ENCODE measurements around the gene ZNF622. TPM values are rescaled to one million over a fixed set of nuclear protein-coding genes. Genes with fewer than 3 reads are reported as not detected.

Gene ZNF622
- polyA plus RNA-seq, 4 donors, result 23.0 to 41.5 (median 34.1) TPM

GRCh38 chr5:16459451-16459850 lies 6.1 kb downstream of the ZNF622 start:
- peaks cover 0 to 6% (median 5%) of the 10 kb centered on the region in 3 donors for H3K4me1 ChIP-seq (ENCODE audit: control insufficient read depth in 3 of 3, insufficient read depth in 2 of 3, low read depth in 1 of 3, low read length in 2 of 3)
- no peak overlapping the region for H3K4me3 ChIP-seq (ENCODE audit: low read depth in 1 of 3, low read length in 3 of 3)
- H3K9me3 ChIP-seq (ENCODE audit: control insufficient read depth in 2 of 2, insufficient read depth in 1 of 2, low read depth in 1 of 2, low read length in 1 of 2), result no peaks in the 10 kb centered on the region
- no peak overlapping the region for H3K27ac ChIP-seq (ENCODE audit: low read depth in 1 of 3, low read length in 2 of 3)
- no peaks in the 10 kb centered on the region for H3K27me3 ChIP-seq (ENCODE audit: control insufficient read depth in 3 of 3, insufficient read depth in 3 of 3, low read length in 3 of 3)
- DNase-seq (no peak), FAIRE-seq (no peak)
- H3K36me3 ChIP-seq (ENCODE audit: control insufficient read depth in 3 of 3, insufficient read depth in 2 of 3, low read depth in 1 of 3, low read length in 3 of 3), result peaks cover 11 to 24% (median 23%) of the 10 kb centered on the region in 3 donors

- DNase-seq (no peak), FAIRE-seq (no peak)
- Histone ChIP-seq H3K4me1 (ENCODE audit: control insufficient read depth in 3 of 3, insufficient read depth in 2 of 3, low read depth in 1 of 3, low read length in 2 of 3) (no peaks in the 10 kb centered on the region), H3K4me3 (ENCODE audit: low read depth in 1 of 3, low read length in 3 of 3) (no peak overlapping the region), H3K27ac (ENCODE audit: low read depth in 1 of 3, low read length in 2 of 3) (no peak overlapping the region), H3K36me3 (ENCODE audit: control insufficient read depth in 3 of 3, insufficient read depth in 2 of 3, low read depth in 1 of 3, low read length in 3 of 3) (peaks cover 9 to 28% (median 22%) of the 10 kb centered on the region in 3 donors), H3K9me3 (ENCODE audit: control insufficient read depth in 2 of 2, insufficient read depth in 1 of 2, low read depth in 1 of 2, low read length in 1 of 2) (no peaks in the 10 kb centered on the region), H3K27me3 (ENCODE audit: control insufficient read depth in 3 of 3, insufficient read depth in 3 of 3, low read length in 3 of 3) (no peaks in the 10 kb centered on the region)
- WGBS, 3 donors, result 21 to 38% (median 29%) methylated on average over 1 of the region's 1 CpG
Observed at GRCh38 chr5:16457853-16458252, 7.7 kb downstream of the ZNF622 start.

GRCh38 chr5:16457451-16457850 lies 8.1 kb downstream of the ZNF622 start:
- no peaks in the 10 kb centered on the region for H3K9me3 ChIP-seq (ENCODE audit: control insufficient read depth in 2 of 2, insufficient read depth in 1 of 2, low read depth in 1 of 2, low read length in 1 of 2)

GRCh38 chr5:16456103-16456832 lies 9.3 kb downstream of the ZNF622 start:
- FAIRE-seq (no peak), DNase-seq (peak; percentile 60 to 70)
- no peaks in the 10 kb centered on the region for H3K4me1 ChIP-seq (ENCODE audit: control insufficient read depth in 3 of 3, insufficient read depth in 2 of 3, low read depth in 1 of 3, low read length in 2 of 3)
- H3K36me3 ChIP-seq (ENCODE audit: control insufficient read depth in 3 of 3, insufficient read depth in 2 of 3, low read depth in 1 of 3, low read length in 3 of 3), result peaks cover 12 to 34% (median 20%) of the 10 kb centered on the region in 3 donors
- no peak overlapping the region for H3K4me3 ChIP-seq (ENCODE audit: low read depth in 1 of 3, low read length in 3 of 3)
- 43 to 48% (median 46%) methylated on average over 4 of the region's 4 CpGs for WGBS, 3 donors
- H3K9me3 ChIP-seq (ENCODE audit: control insufficient read depth in 2 of 2, insufficient read depth in 1 of 2, low read depth in 1 of 2, low read length in 1 of 2), result no peaks in the 10 kb centered on the region
- no peak overlapping the region for H3K27ac ChIP-seq (ENCODE audit: low read depth in 1 of 3, low read length in 2 of 3)
- H3K27me3 ChIP-seq (ENCODE audit: control insufficient read depth in 3 of 3, insufficient read depth in 3 of 3, low read length in 3 of 3), result no peaks in the 10 kb centered on the region

More at GRCh38 chr5:16457451-16457850, 8.1 kb downstream of the ZNF622 start:
- Histone ChIP-seq H3K4me1 (ENCODE audit: control insufficient read depth in 3 of 3, insufficient read depth in 2 of 3, low read depth in 1 of 3, low read length in 2 of 3) (no peaks in the 10 kb centered on the region), H3K4me3 (ENCODE audit: low read depth in 1 of 3, low read length in 3 of 3) (no peak overlapping the region), H3K27me3 (ENCODE audit: control insufficient read depth in 3 of 3, insufficient read depth in 3 of 3, low read length in 3 of 3) (no peaks in the 10 kb centered on the region), H3K36me3 (ENCODE audit: control insufficient read depth in 3 of 3, insufficient read depth in 2 of 3, low read depth in 1 of 3, low read length in 3 of 3) (peaks cover 8 to 31% (median 21%) of the 10 kb centered on the region in 3 donors), H3K27ac (ENCODE audit: low read depth in 1 of 3, low read length in 2 of 3) (no peak overlapping the region)
- FAIRE-seq (no peak), DNase-seq (peak in 1 of 2 donors; percentile 7)
- 53 to 75% (median 55%) methylated on average over 3 of the region's 3 CpGs for WGBS, 3 donors

- no peaks in the 10 kb centered on the region for H3K27me3 ChIP-seq (ENCODE audit: control insufficient read depth in 3 of 3, insufficient read depth in 3 of 3, low read length in 3 of 3)
- H3K36me3 ChIP-seq (ENCODE audit: control insufficient read depth in 3 of 3, insufficient read depth in 2 of 3, low read depth in 1 of 3, low read length in 3 of 3), result peaks cover 18 to 36% (median 22%) of the 10 kb centered on the region in 3 donors
- FAIRE-seq (no peak), DNase-seq (no peak)
- H3K9me3 ChIP-seq (ENCODE audit: control insufficient read depth in 2 of 2, insufficient read depth in 1 of 2, low read depth in 1 of 2, low read length in 1 of 2), result no peaks in the 10 kb centered on the region
- H3K4me3 ChIP-seq (ENCODE audit: low read depth in 1 of 3, low read length in 3 of 3), result no peak overlapping the region
- H3K27ac ChIP-seq (ENCODE audit: low read depth in 1 of 3, low read length in 2 of 3), result no peak overlapping the region
- no peaks in the 10 kb centered on the region for H3K4me1 ChIP-seq (ENCODE audit: control insufficient read depth in 3 of 3, insufficient read depth in 2 of 3, low read depth in 1 of 3, low read length in 2 of 3)
- WGBS, 3 donors, result 82 to 89% (median 82%) methylated on average over 5 of the region's 5 CpGs
Observed at GRCh38 chr5:16455668-16456067, 9.9 kb downstream of the ZNF622 start.

GRCh38 chr5:16454686-16455085 lies 10.9 kb downstream of the ZNF622 start:
- DNase-seq (no peak), FAIRE-seq (no peak)
- WGBS, 3 donors, result 87 to 93% (median 88%) methylated on average over 4 of the region's 4 CpGs
- Histone ChIP-seq H3K4me3 (ENCODE audit: low read depth in 1 of 3, low read length in 3 of 3) (no peak overlapping the region), H3K27me3 (ENCODE audit: control insufficient read depth in 3 of 3, insufficient read depth in 3 of 3, low read length in 3 of 3) (no peaks in the 10 kb centered on the region), H3K27ac (ENCODE audit: low read depth in 1 of 3, low read length in 2 of 3) (no peak overlapping the region), H3K9me3 (ENCODE audit: control insufficient read depth in 2 of 2, insufficient read depth in 1 of 2, low read depth in 1 of 2, low read length in 1 of 2) (no peaks in the 10 kb centered on the region), H3K4me1 (ENCODE audit: control insufficient read depth in 3 of 3, insufficient read depth in 2 of 3, low read depth in 1 of 3, low read length in 2 of 3) (no peaks in the 10 kb centered on the region), H3K36me3 (ENCODE audit: control insufficient read depth in 3 of 3, insufficient read depth in 2 of 3, low read depth in 1 of 3, low read length in 3 of 3) (peaks cover 22 to 41% (median 25%) of the 10 kb centered on the region in 3 donors)

GRCh38 chr5:16453609-16454008 lies 12.0 kb downstream of the ZNF622 start:
- H3K36me3 ChIP-seq (ENCODE audit: control insufficient read depth in 3 of 3, insufficient read depth in 2 of 3, low read depth in 1 of 3, low read length in 3 of 3), result peaks cover 24 to 40% (median 29%) of the 10 kb centered on the region in 3 donors
- H3K27ac ChIP-seq (ENCODE audit: low read depth in 1 of 3, low read length in 2 of 3), result no peak overlapping the region
- H3K27me3 ChIP-seq (ENCODE audit: control insufficient read depth in 3 of 3, insufficient read depth in 3 of 3, low read length in 3 of 3), result no peaks in the 10 kb centered on the region
- no peaks in the 10 kb centered on the region for H3K9me3 ChIP-seq (ENCODE audit: control insufficient read depth in 2 of 2, insufficient read depth in 1 of 2, low read depth in 1 of 2, low read length in 1 of 2)
- FAIRE-seq, result no peak
- H3K4me1 ChIP-seq (ENCODE audit: control insufficient read depth in 3 of 3, insufficient read depth in 2 of 3, low read depth in 1 of 3, low read length in 2 of 3), result no peaks in the 10 kb centered on the region
- H3K4me3 ChIP-seq (ENCODE audit: low read depth in 1 of 3, low read length in 3 of 3), result no peak overlapping the region
- DNase-seq, result no peak

GRCh38 chr5:16450163-16450562 lies 15.4 kb downstream of the ZNF622 start:
- Histone ChIP-seq H3K4me1 (ENCODE audit: control insufficient read depth in 3 of 3, insufficient read depth in 2 of 3, low read depth in 1 of 3, low read length in 2 of 3) (no peaks in the 10 kb centered on the region), H3K27ac (ENCODE audit: low read depth in 1 of 3, low read length in 2 of 3) (no peak overlapping the region), H3K9me3 (ENCODE audit: control insufficient read depth in 2 of 2, insufficient read depth in 1 of 2, low read depth in 1 of 2, low read length in 1 of 2) (no peaks in the 10 kb centered on the region), H3K4me3 (ENCODE audit: low read depth in 1 of 3, low read length in 3 of 3) (no peak overlapping the region), H3K27me3 (ENCODE audit: control insufficient read depth in 3 of 3, insufficient read depth in 3 of 3, low read length in 3 of 3) (no peaks in the 10 kb centered on the region), H3K36me3 (ENCODE audit: control insufficient read depth in 3 of 3, insufficient read depth in 2 of 3, low read depth in 1 of 3, low read length in 3 of 3) (peaks cover 21 to 39% (median 38%) of the 10 kb centered on the region in 3 donors)
- DNase-seq (no peak), FAIRE-seq (no peak)
- WGBS, 3 donors, result 87 to 96% (median 89%) methylated on average over 2 of the region's 2 CpGs

- no peak for FAIRE-seq
- Histone ChIP-seq H3K4me3 (ENCODE audit: low read depth in 1 of 3, low read length in 3 of 3) (no peak overlapping the region), H3K27ac (ENCODE audit: low read depth in 1 of 3, low read length in 2 of 3) (no peak overlapping the region), H3K9me3 (ENCODE audit: control insufficient read depth in 2 of 2, insufficient read depth in 1 of 2, low read depth in 1 of 2, low read length in 1 of 2) (no peaks in the 10 kb centered on the region), H3K36me3 (ENCODE audit: control insufficient read depth in 3 of 3, insufficient read depth in 2 of 3, low read depth in 1 of 3, low read length in 3 of 3) (peaks cover 13 to 33% (median 27%) of the 10 kb centered on the region in 3 donors), H3K4me1 (ENCODE audit: control insufficient read depth in 3 of 3, insufficient read depth in 2 of 3, low read depth in 1 of 3, low read length in 2 of 3) (no peaks in the 10 kb centered on the region), H3K27me3 (ENCODE audit: control insufficient read depth in 3 of 3, insufficient read depth in 3 of 3, low read length in 3 of 3) (no peaks in the 10 kb centered on the region)
- 87 to 88% (median 88%) methylated on average over 5 of the region's 5 CpGs for WGBS, 3 donors
- DNase-seq, result no peak
Observed at GRCh38 chr5:16446993-16447392, 18.6 kb downstream of the ZNF622 start.

Measured in small intestine (tissue), 7 donors.